HCT116 (cell line): ENCODE data around the gene RUNX1. TPM values are rescaled to one million over a fixed set of nuclear protein-coding genes. Genes with fewer than 3 reads are reported as not detected.

Experiments used
- ATAC-seq: fragments of 200-7000 bp; cut with Tn5 transposase; 2 replicates; pipeline ENCODE4 v1.9.1; 2020; ENCODE audit warnings: mild to moderate bottlenecking, moderate library complexity
- BruUV-seq: library from RNA; stranded (reverse); fragments of 400-500 nt; replicated peaks from 2 replicates; lab custom pipeline; 2021; lab: Mats Ljungman, UMichigan
- CTCF ChIA-PET: fragments of 300-600 bp; sonication (Branson Sonifier 250); formaldehyde crosslinking; loops from one replicate; lab custom pipeline; 2021; ENCODE audit warnings: antibody characterized with exemption; lab: Charles Lee
- POLR2A ChIA-PET: fragments of 300-600, 350-600 bp; sonication (Branson Sonifier 250); formaldehyde crosslinking; loops from one replicate; lab custom pipeline; 2021; ENCODE audit warnings: antibody characterized with exemption; lab: Charles Lee
- RAD21 ChIA-PET, 2 experiments: fragments of 300-600 bp; sonication (Branson Sonifier 250); formaldehyde crosslinking; loops; one replicate each; lab custom pipeline; 2023; ENCODE audit warnings: low total read pairs in 2 of 2; ENCODE audit not compliant: uncharacterized antibody in 2 of 2, unreplicated experiment in 2 of 2, low non-redundant PET in 1 of 2; lab: Charles Lee
- DNase-seq: peaks from one replicate; pipeline ENCODE4 v3.0.0-alpha.2; 2010; ENCODE audit warnings: low read depth, low spot score
- H2AFZ ChIP-seq: fragments of 200-600 bp; shearing (Covaris generic), sonication (generic); 2 replicates; pipeline ENCODE4 v1.6.1; 2017; ENCODE audit warnings: low read depth, mixed run types, mixed read lengths, antibody characterized with exemption, low read length; ENCODE audit not compliant: poor library complexity, severe bottlenecking
- H3K27ac ChIP-seq: 2 replicates; pipeline ENCODE4 v1.5.1; 2012; ENCODE audit warnings: low read depth, low read length
- H3K27me3 ChIP-seq: fragments of 200-600 bp; sonication (generic); 2 replicates; pipeline ENCODE4 v1.6.1; 2016; ENCODE audit warnings: mixed run types, low read length, mixed read lengths; ENCODE audit not compliant: insufficient read depth
- H3K36me3 ChIP-seq, 2 experiments: fragments of 200-500 bp in 1 of 2; fragments of 200-600 bp in 1 of 2; sonication (Bioruptor generic) in 1 of 2; sonication (generic) in 1 of 2; 2 replicates each; pipeline versions ENCODE4 v1.5.1 to v1.6.1; 2014 to 2016; ENCODE audit warnings: low read length in 2 of 2, inconsistent platforms in 1 of 2, mixed read lengths in 1 of 2, mixed run types in 1 of 2; ENCODE audit not compliant: insufficient read depth in 2 of 2, control insufficient read depth in 1 of 2
- H3K4me1 ChIP-seq, 2 experiments: fragments of 200-600 bp in 1 of 2; sonication (generic) in 1 of 2; 2 replicates each; pipeline versions ENCODE4 v1.5.1 to v1.6.1; 2012 to 2017; ENCODE audit warnings: low read length in 2 of 2, inconsistent platforms in 1 of 2, mild to moderate bottlenecking in 1 of 2, mixed read lengths in 1 of 2, mixed run types in 1 of 2, moderate library complexity in 1 of 2; ENCODE audit not compliant: insufficient read depth in 2 of 2, control insufficient read depth in 1 of 2
- H3K4me2 ChIP-seq: fragments of 200-600 bp; sonication (generic); 2 replicates; pipeline ENCODE4 v1.6.1; 2017; ENCODE audit warnings: mixed run types, low read length, mixed read lengths
- H3K4me3 ChIP-seq, 2 experiments: fragments of 200-600 bp in 1 of 2; sonication (generic) in 1 of 2; replicated peaks in 1 of 2; 2 replicates each; pipeline ENCODE4 v1.5.1; 2011 to 2016; ENCODE audit warnings: low read length in 2 of 2, control low read depth in 1 of 2, low read depth in 1 of 2, mild to moderate bottlenecking in 1 of 2, mixed read lengths in 1 of 2, mixed run types in 1 of 2
- H3K79me2 ChIP-seq: fragments of 200-600 bp; sonication (generic); 2 replicates; pipeline ENCODE4 v1.6.1; 2017; ENCODE audit warnings: mild to moderate bottlenecking, mixed run types, low read length, moderate library complexity, mixed read lengths; ENCODE audit not compliant: insufficient read depth
- H3K9ac ChIP-seq: fragments of 200-600 bp; sonication (generic); 2 replicates; pipeline ENCODE4 v1.6.1; 2016; ENCODE audit warnings: low read length, mixed read lengths
- H3K9me2 ChIP-seq: fragments of 200-600 bp; sonication (generic), shearing (Covaris generic); 2 replicates; pipeline ENCODE4 v1.6.1; 2017; ENCODE audit warnings: mixed run types, mild to moderate bottlenecking, moderate library complexity; ENCODE audit not compliant: insufficient read depth
- H3K9me3 ChIP-seq, 2 experiments: fragments of 200-500 bp in 1 of 2; fragments of 200-600 bp in 1 of 2; sonication (Bioruptor generic) in 1 of 2; sonication (generic) in 1 of 2; 2 replicates each; pipeline ENCODE4 v1.6.1; 2014 to 2017; ENCODE audit warnings: low read length in 2 of 2, mixed read lengths in 2 of 2, inconsistent platforms in 1 of 2, low read depth in 1 of 2, mild to moderate bottlenecking in 1 of 2, mixed run types in 1 of 2, moderate library complexity in 1 of 2; ENCODE audit not compliant: control insufficient read depth in 1 of 2, insufficient read depth in 1 of 2
- H4K20me1 ChIP-seq: fragments of 200-600 bp; sonication (generic), shearing (Covaris generic); 2 replicates; pipeline ENCODE4 v1.6.1; 2017; ENCODE audit warnings: mixed run types, mild to moderate bottlenecking, moderate library complexity; ENCODE audit not compliant: insufficient read depth
- CTCF ChIP-seq, 3 experiments: fragments of 200-600 bp in 1 of 3; sonication (generic) in 1 of 3; IDR thresholded peaks in 2 of 3; conservative IDR thresholded peaks in 1 of 3; 2 replicates each; pipeline ENCODE4 v1.5.1; 2012 to 2017; ENCODE audit warnings: low read depth in 2 of 3, low read length in 2 of 3, antibody characterized with exemption in 1 of 3, borderline replicate concordance in 1 of 3, control low read depth in 1 of 3, mild to moderate bottlenecking in 1 of 3, mixed read lengths in 1 of 3, mixed run types in 1 of 3, moderate library complexity in 1 of 3; ENCODE audit not compliant: insufficient read depth in 1 of 3
- ELF1 ChIP-seq: IDR thresholded peaks from 2 replicates; pipeline ENCODE4 v1.6.1; 2012; ENCODE audit warnings: low read depth, borderline replicate concordance
- EZH2phosphoT487 ChIP-seq: fragments of 200-600 bp; IDR thresholded peaks from 2 replicates; pipeline ENCODE4 v1.6.1; 2018; ENCODE audit warnings: antibody characterized with exemption, borderline replicate concordance
- MAX ChIP-seq: IDR thresholded peaks from 2 replicates; pipeline ENCODE4 v1.6.1; 2012
- POLR2AphosphoS5 ChIP-seq: IDR thresholded peaks from 2 replicates; pipeline ENCODE4 v1.6.1; 2011; ENCODE audit warnings: mild to moderate bottlenecking, low read depth, low read length, moderate library complexity
- SIN3A ChIP-seq: IDR thresholded peaks from 2 replicates; pipeline ENCODE4 v1.6.1; 2012; ENCODE audit warnings: low read depth
- SRF ChIP-seq: IDR thresholded peaks from 2 replicates; pipeline ENCODE4 v1.6.1; 2012; ENCODE audit warnings: low read depth
- YY1 ChIP-seq: IDR thresholded peaks from 2 replicates; pipeline ENCODE4 v1.6.1; 2011; ENCODE audit warnings: low read length, low read depth, moderate library complexity, mild to moderate bottlenecking; ENCODE audit not compliant: insufficient replicate concordance; ENCODE audit errors: extremely low read depth
- ZBTB33 ChIP-seq: IDR thresholded peaks from 2 replicates; pipeline ENCODE4 v1.6.1; 2011; ENCODE audit warnings: mild to moderate bottlenecking, low read length, moderate library complexity; ENCODE audit not compliant: insufficient replicate concordance; ENCODE audit errors: extremely low read depth
- intact Hi-C: fragments of 100-400 bp; cut with micrococcal nuclease; formaldehyde crosslinking; loops from 2 replicates; pipeline ENCODE4 v1.10.0; 2022
- total RNA-seq: library from RNA; stranded (reverse); gene quantifications from one replicate; pipeline ENCODE4 v1.2.1, GENCODE V29; 2021; ENCODE audit not compliant: unreplicated experiment

RUNX1 gene
- total RNA-seq, 1 experiment from 2014 or later, result 33.5 TPM

GRCh38 chr21:35037384-35037765 lies 11.7 kb downstream of the RUNX1 start:
- no peak overlapping the region for H3K27ac ChIP-seq
- BruUV-seq, result no TSS peak
- ChIA-PET RAD21 (no interaction called here), POLR2A (no interaction called here), CTCF (no interaction called here)
- intact Hi-C loops, result no loop called here
- no peaks in the 10 kb centered on the region for H4K20me1 ChIP-seq
- H3K9me3 ChIP-seq, result no peaks in the 10 kb centered on the region
- no peak for DNase-seq
- H3K4me2 ChIP-seq, result no peak overlapping the region
- no peaks in the 10 kb centered on the region for H3K36me3 ChIP-seq
- no peak overlapping the region for H3K9ac ChIP-seq
- H3K27me3 ChIP-seq, result no peaks in the 10 kb centered on the region
- no peak overlapping the region for H2AFZ ChIP-seq
- no peaks in the 10 kb centered on the region for H3K4me1 ChIP-seq
- H3K4me3 ChIP-seq, result no peak overlapping the region
- TF ChIP-seq MAX, result no peak
- TF ChIP-seq YY1, result no peak
- TF ChIP-seq SRF, result no peak
- no peak for TF ChIP-seq CTCF (IDR thresholded peaks at IDR 0.05 in 2 of 3, conservative IDR thresholded peaks at IDR 0.05 in 1 of 3; ENCODE audit: borderline replicate concordance in 1 of 3, insufficient read depth in 1 of 3, low read depth in 2 of 3, low read length in 2 of 3)
- TF ChIP-seq ZBTB33, result no peak
- TF ChIP-seq EZH2phosphoT487, result no peak
- TF ChIP-seq SIN3A, result no peak
- no peak for TF ChIP-seq POLR2AphosphoS5
- TF ChIP-seq ELF1, result no peak
- TF ChIP-seq, all 23 proteins: peak for 0
- Histone ChIP-seq H3K79me2 (no peaks in the 10 kb centered on the region), H3K9me2 (no peaks in the 10 kb centered on the region)
- ATAC-seq, result no peak
